ENCODE results near the gene SGMS1.
"Not testable (repeated sequence)": the region's sequence is repeated elsewhere in the genome, so short reads cannot be mapped to it uniquely, and the experiment has no call there.

The SGMS1 gene

GRCh38 chr10:50431133-50431532, 192.6 kb downstream of the SGMS1 start:
- DNase-seq (ENCODE audit: low read depth in 2 of 2, low spot score in 1 of 2) = no peak

GRCh38 chr10:50426485-50426884, 197.3 kb downstream of the SGMS1 start:
- DNase-seq (ENCODE audit: low read depth in 2 of 2, low spot score in 1 of 2) = no peak

- not testable (repeated sequence) for DNase-seq (ENCODE audit: low read depth in 2 of 2, low spot score in 1 of 2)
Observed at GRCh38 chr10:50425215-50425614, 198.5 kb downstream of the SGMS1 start.

- DNase-seq (ENCODE audit: low read depth in 2 of 2, low spot score in 1 of 2) = no peak
Observed at GRCh38 chr10:50423448-50423847, 200.3 kb downstream of the SGMS1 start.

- DNase-seq (ENCODE audit: low read depth in 2 of 2, low spot score in 1 of 2) = no peak
Observed at GRCh38 chr10:50422259-50422658, 201.5 kb downstream of the SGMS1 start.

GRCh38 chr10:50421026-50421719, 202.6 kb downstream of the SGMS1 start:
- DNase-seq (ENCODE audit: low read depth in 2 of 2, low spot score in 1 of 2) = peak in 1 of 2 donors; percentile 6

GRCh38 chr10:50420196-50420595, 203.6 kb downstream of the SGMS1 start:
- no peak for DNase-seq (ENCODE audit: low read depth in 2 of 2, low spot score in 1 of 2)

GRCh38 chr10:50419756-50420155, 204.0 kb downstream of the SGMS1 start:
- DNase-seq (ENCODE audit: low read depth in 2 of 2, low spot score in 1 of 2) = no peak

- DNase-seq (ENCODE audit: low read depth in 2 of 2, low spot score in 1 of 2) = no peak
Observed at GRCh38 chr10:50419091-50419490, 204.7 kb downstream of the SGMS1 start.

GRCh38 chr10:50417886-50418830, 205.6 kb downstream of the SGMS1 start:
- DNase-seq (ENCODE audit: low read depth in 2 of 2, low spot score in 1 of 2) = peak in 1 of 2 donors; percentile 7

GRCh38 chr10:50417486-50417885, 206.3 kb downstream of the SGMS1 start:
- DNase-seq (ENCODE audit: low read depth in 2 of 2, low spot score in 1 of 2) = no peak

GRCh38 chr10:50416881-50417280, 206.9 kb downstream of the SGMS1 start:
- DNase-seq (ENCODE audit: low read depth in 2 of 2, low spot score in 1 of 2) = no peak

GRCh38 chr10:50416181-50416824, 207.5 kb downstream of the SGMS1 start:
- no peak for DNase-seq (ENCODE audit: low read depth in 2 of 2, low spot score in 1 of 2)

GRCh38 chr10:50415292-50415691, 208.5 kb downstream of the SGMS1 start:
- DNase-seq (ENCODE audit: low read depth in 2 of 2, low spot score in 1 of 2) = no peak

GRCh38 chr10:50410066-50410811, 213.5 kb downstream of the SGMS1 start:
- no peak for DNase-seq (ENCODE audit: low read depth in 2 of 2, low spot score in 1 of 2)

GRCh38 chr10:50407076-50407801, 216.5 kb downstream of the SGMS1 start:
- DNase-seq (ENCODE audit: low read depth in 2 of 2, low spot score in 1 of 2) = no peak

- DNase-seq (ENCODE audit: low read depth in 2 of 2, low spot score in 1 of 2) = no peak
Observed at GRCh38 chr10:50406457-50407070, 217.2 kb downstream of the SGMS1 start.

GRCh38 chr10:50405723-50406122, 218.0 kb downstream of the SGMS1 start:
- DNase-seq (ENCODE audit: low read depth in 2 of 2, low spot score in 1 of 2) = no peak

GRCh38 chr10:50404021-50404773, 219.6 kb downstream of the SGMS1 start:
- no peak for DNase-seq (ENCODE audit: low read depth in 2 of 2, low spot score in 1 of 2)
